ENCODE measurements around the gene HSPA8. TPM values are rescaled to one million over a fixed set of nuclear protein-coding genes. Genes with fewer than 3 reads are reported as not detected.
A peak's percentile ranks its signal among the peaks of the same experiment; 100 is the strongest.

The HSPA8 gene
- total and polyA plus RNA-seq, 2 of the 13 experiments (the other 11 are each of a cell fraction or from before 2014, with no cell fraction given) = 936 to 2,151 TPM

GRCh38 chr11:123062158-123062891 lies 389 bp upstream of the HSPA8 start (continued):
- TF ChIP-seq, protein P1, sequence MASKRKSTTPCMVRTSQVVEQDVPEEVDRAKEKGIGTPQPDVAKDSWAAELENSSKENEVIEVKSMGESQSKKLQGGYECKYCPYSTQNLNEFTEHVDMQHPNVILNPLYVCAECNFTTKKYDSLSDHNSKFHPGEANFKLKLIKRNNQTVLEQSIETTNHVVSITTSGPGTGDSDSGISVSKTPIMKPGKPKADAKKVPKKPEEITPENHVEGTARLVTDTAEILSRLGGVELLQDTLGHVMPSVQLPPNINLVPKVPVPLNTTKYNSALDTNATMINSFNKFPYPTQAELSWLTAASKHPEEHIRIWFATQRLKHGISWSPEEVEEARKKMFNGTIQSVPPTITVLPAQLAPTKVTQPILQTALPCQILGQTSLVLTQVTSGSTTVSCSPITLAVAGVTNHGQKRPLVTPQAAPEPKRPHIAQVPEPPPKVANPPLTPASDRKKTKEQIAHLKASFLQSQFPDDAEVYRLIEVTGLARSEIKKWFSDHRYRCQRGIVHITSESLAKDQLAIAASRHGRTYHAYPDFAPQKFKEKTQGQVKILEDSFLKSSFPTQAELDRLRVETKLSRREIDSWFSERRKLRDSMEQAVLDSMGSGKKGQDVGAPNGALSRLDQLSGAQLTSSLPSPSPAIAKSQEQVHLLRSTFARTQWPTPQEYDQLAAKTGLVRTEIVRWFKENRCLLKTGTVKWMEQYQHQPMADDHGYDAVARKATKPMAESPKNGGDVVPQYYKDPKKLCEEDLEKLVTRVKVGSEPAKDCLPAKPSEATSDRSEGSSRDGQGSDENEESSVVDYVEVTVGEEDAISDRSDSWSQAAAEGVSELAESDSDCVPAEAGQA (IDR thresholded peaks at IDR 0.05; ENCODE audit: low read depth) = peak; percentile 50
- TF ChIP-seq, protein P1 (CRISPR knock-in tag; IDR thresholded peaks at IDR 0.05; ENCODE audit: borderline replicate concordance) = no peak
- no peak for TF ChIP-seq SRY (CRISPR knock-in tag; IDR thresholded peaks at IDR 0.05)
- peak; percentile 57; the same call in 1 of the 2 replicates for TF ChIP-seq ZNF350 (CRISPR knock-in tag; IDR thresholded peaks at IDR 0.05; ENCODE audit: borderline replicate concordance, low read depth)
- 0 out of 2 replicates have a peak, but pooled peaks have one; percentile 8 for TF ChIP-seq ERF (CRISPR knock-in tag; IDR thresholded peaks at IDR 0.05)
- no peak for TF ChIP-seq NR3C1 (CRISPR knock-in tag; IDR thresholded peaks at IDR 0.05)
- peak; percentile 63 for TF ChIP-seq POGZ (CRISPR knock-in tag; IDR thresholded peaks at IDR 0.05)
- peak; percentile 17; the same call in 1 of the 2 replicates for TF ChIP-seq TBX3 (IDR thresholded peaks at IDR 0.05; ENCODE audit: borderline replicate concordance)
- TF ChIP-seq CBX5 (CRISPR knock-in tag; IDR thresholded peaks at IDR 0.05; ENCODE audit: borderline replicate concordance) = no peak
- 0 out of 2 replicates have a peak, but pooled peaks have one; percentile 72 for TF ChIP-seq ZNF572 (CRISPR knock-in tag; IDR thresholded peaks at IDR 0.05)
- no peak for TF ChIP-seq ZNF256 (CRISPR knock-in tag; conservative IDR thresholded peaks at IDR 0.05)
- no peak for TF ChIP-seq ZC3H13 (CRISPR knock-in tag; IDR thresholded peaks at IDR 0.05)
- TF ChIP-seq ZNF772 (CRISPR knock-in tag; IDR thresholded peaks at IDR 0.05) = 0 out of 2 replicates have a peak, but pooled peaks have one; percentile 10
- TF ChIP-seq EP300 (IDR thresholded peaks at IDR 0.05; ENCODE audit: low read depth in 2 of 2, low read length in 2 of 2) = peak in 1 of 2 experiments; percentile 73; a peak in 2 of 4 replicates
- no peak for TF ChIP-seq EP300 (CRISPR knock-in tag; IDR thresholded peaks at IDR 0.05; ENCODE audit: borderline replicate concordance)
- TF ChIP-seq, protein P2, sequence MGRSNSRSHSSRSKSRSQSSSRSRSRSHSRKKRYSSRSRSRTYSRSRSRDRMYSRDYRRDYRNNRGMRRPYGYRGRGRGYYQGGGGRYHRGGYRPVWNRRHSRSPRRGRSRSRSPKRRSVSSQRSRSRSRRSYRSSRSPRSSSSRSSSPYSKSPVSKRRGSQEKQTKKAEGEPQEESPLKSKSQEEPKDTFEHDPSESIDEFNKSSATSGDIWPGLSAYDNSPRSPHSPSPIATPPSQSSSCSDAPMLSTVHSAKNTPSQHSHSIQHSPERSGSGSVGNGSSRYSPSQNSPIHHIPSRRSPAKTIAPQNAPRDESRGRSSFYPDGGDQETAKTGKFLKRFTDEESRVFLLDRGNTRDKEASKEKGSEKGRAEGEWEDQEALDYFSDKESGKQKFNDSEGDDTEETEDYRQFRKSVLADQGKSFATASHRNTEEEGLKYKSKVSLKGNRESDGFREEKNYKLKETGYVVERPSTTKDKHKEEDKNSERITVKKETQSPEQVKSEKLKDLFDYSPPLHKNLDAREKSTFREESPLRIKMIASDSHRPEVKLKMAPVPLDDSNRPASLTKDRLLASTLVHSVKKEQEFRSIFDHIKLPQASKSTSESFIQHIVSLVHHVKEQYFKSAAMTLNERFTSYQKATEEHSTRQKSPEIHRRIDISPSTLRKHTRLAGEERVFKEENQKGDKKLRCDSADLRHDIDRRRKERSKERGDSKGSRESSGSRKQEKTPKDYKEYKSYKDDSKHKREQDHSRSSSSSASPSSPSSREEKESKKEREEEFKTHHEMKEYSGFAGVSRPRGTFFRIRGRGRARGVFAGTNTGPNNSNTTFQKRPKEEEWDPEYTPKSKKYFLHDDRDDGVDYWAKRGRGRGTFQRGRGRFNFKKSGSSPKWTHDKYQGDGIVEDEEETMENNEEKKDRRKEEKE (IDR thresholded peaks at IDR 0.05) = no peak
- peak; percentile 98 for TF ChIP-seq HNRNPLL (IDR thresholded peaks at IDR 0.05; ENCODE audit: low read depth, low read length, poor library complexity, severe bottlenecking)
- TF ChIP-seq, protein P3, sequence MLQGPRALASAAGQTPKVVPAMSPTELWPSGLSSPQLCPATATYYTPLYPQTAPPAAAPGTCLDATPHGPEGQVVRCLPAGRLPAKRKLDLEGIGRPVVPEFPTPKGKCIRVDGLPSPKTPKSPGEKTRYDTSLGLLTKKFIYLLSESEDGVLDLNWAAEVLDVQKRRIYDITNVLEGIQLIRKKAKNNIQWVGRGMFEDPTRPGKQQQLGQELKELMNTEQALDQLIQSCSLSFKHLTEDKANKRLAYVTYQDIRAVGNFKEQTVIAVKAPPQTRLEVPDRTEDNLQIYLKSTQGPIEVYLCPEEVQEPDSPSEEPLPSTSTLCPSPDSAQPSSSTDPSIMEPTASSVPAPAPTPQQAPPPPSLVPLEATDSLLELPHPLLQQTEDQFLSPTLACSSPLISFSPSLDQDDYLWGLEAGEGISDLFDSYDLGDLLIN (CRISPR knock-in tag; IDR thresholded peaks at IDR 0.05; ENCODE audit: borderline replicate concordance) = 0 out of 2 replicates have a peak, but pooled peaks have one; percentile 18
- no peak for TF ChIP-seq ZNF577 (CRISPR knock-in tag; IDR thresholded peaks at IDR 0.05; ENCODE audit: borderline replicate concordance, low read depth)
- no peak; the same call in none of the 2 replicates for TF ChIP-seq NRL (CRISPR knock-in tag; IDR thresholded peaks at IDR 0.05; ENCODE audit: borderline replicate concordance)
